Thoracic aorta (tissue), 2 donors: ENCODE results near the gene PRTN3. TPM values are rescaled to one million over a fixed set of nuclear protein-coding genes. Genes with fewer than 3 reads are reported as not detected.

Experiments used
- ATAC-seq: fragments of 150-250 bp; one replicate; pipeline ENCODE4 v1.8.0; 2017; ENCODE audit warnings: low read depth; ENCODE audit not compliant: insufficient number of reproducible peaks, low FRiP score
- DNase-seq: peaks from one replicate; pipeline ENCODE4 v3.0.0-alpha.2; 2020; ENCODE audit warnings: low spot score
- H3K27ac ChIP-seq, 2 donors: fragments of 200-600 bp; sonication (generic); 1 replicate in 1 of 2; 2 replicates in 1 of 2; pipeline ENCODE4 v1.5.1; 2016; ENCODE audit warnings: mild to moderate bottlenecking in 2 of 2, moderate library complexity in 2 of 2
- H3K27me3 ChIP-seq: fragments of 200-600 bp; sonication (generic); replicated peaks from 2 replicates; pipeline ENCODE4 v1.6.0; 2016; ENCODE audit warnings: mild to moderate bottlenecking; ENCODE audit not compliant: insufficient read depth
- H3K36me3 ChIP-seq: fragments of 200-600 bp; sonication (generic); one replicate; pipeline ENCODE4 v1.5.1; 2016
- H3K4me1 ChIP-seq, 2 donors: fragments of 200-600 bp; sonication (generic); 1 replicate in 1 of 2; 2 replicates in 1 of 2; pipeline versions ENCODE4 v1.5.1 to v1.6.0; 2016; ENCODE audit warnings: low read depth in 2 of 2, mild to moderate bottlenecking in 1 of 2; ENCODE audit not compliant: control insufficient read depth in 1 of 2
- H3K4me3 ChIP-seq: fragments of 200-600 bp; sonication (generic); 2 replicates; pipeline ENCODE4 v1.5.1; 2016; ENCODE audit warnings: mild to moderate bottlenecking
- H3K9me3 ChIP-seq: fragments of 200-600 bp; sonication (generic); 2 replicates; pipeline ENCODE4 v1.5.1; 2016
- total RNA-seq, 2 donors: library from RNA; depleted of rRNA; stranded (reverse); fragments of >200 nt; gene quantifications; one replicate each; pipeline versions ENCODE4 v1.1.0 to v1.2.3, GENCODE V29; 2016
- TF ChIP-seq, protein P1 (sequence below): fragments of 200-600 bp; sonication (generic); IDR thresholded peaks from one replicate; pipeline ENCODE4 v1.5.1; 2019; ENCODE audit warnings: antibody characterized with exemption

Gene PRTN3
- total RNA-seq, 2 donors from 2014 or later: not detected

DNA sequence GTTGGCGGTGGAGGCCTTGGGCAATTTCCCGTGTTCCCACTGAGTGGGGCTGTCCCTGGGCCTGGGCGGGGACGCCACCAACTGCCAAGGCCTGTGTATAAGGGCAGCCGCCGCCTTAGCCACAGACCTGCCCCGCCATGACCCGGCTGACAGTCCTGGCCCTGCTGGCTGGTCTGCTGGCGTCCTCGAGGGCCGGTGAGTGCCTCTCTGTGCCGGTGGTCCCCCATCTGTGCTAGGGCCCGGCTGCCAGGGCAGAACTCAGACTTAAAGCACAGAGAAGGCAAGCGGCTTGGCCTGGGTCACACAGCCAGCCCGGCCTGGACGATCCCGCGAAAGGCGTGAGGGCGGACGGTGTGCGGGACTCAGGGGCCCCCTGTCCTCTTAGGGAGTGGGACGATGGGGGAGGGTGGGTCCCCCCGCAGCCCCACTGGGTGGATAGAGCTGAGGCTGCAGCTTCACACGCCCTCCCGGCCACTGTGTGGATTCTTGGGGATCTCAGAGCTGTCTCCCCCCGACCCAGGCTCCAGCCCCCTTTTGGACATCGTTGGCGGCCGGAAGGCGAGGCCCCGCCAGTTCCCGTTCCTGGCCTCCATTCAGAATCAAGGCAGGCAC lies 13.0 kb upstream of the PRTN3 start, which contains the start of gene AZU1:
AZU1 (plus strand) TSS at position 128 of the 612 bp plus-strand sequence; CDS start at position 138, 10 bp downstream.
- DNase-seq: no peak
- ATAC-seq: no peak
- H3K27me3 ChIP-seq: peaks cover 3% of the 10 kb centered on the region

DNA sequence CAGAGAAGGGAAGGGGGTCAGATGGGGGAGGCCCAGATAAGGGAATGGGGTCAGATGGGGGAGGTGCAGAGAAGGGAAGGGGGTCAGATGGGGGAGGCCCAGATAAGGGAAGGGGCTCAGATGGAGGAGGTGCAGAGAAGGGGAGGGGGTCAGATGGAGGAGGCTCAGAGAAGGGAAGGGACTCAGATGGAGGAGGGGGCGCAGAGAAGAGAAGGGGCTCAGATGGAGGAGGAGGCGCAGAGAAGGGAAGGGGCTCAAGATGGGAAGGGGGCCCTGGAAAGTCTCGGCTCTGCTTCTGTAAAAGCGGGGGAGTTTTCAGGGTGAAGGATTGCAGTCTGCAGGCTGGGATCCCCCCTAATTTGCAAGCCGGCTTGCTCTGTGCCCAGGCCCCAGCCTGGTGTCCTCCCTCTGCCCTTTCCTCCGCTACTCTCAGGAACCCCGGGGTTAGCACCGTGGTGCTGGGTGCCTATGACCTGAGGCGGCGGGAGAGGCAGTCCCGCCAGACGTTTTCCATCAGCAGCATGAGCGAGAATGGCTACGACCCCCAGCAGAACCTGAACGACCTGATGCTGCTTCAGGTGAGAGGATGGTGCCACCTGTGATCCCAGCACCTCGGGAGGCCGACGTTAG lies 11.6 kb upstream of the PRTN3 start:
- TF ChIP-seq, protein P1, sequence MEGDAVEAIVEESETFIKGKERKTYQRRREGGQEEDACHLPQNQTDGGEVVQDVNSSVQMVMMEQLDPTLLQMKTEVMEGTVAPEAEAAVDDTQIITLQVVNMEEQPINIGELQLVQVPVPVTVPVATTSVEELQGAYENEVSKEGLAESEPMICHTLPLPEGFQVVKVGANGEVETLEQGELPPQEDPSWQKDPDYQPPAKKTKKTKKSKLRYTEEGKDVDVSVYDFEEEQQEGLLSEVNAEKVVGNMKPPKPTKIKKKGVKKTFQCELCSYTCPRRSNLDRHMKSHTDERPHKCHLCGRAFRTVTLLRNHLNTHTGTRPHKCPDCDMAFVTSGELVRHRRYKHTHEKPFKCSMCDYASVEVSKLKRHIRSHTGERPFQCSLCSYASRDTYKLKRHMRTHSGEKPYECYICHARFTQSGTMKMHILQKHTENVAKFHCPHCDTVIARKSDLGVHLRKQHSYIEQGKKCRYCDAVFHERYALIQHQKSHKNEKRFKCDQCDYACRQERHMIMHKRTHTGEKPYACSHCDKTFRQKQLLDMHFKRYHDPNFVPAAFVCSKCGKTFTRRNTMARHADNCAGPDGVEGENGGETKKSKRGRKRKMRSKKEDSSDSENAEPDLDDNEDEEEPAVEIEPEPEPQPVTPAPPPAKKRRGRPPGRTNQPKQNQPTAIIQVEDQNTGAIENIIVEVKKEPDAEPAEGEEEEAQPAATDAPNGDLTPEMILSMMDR: no peak
- no peaks in the 10 kb centered on the region for H3K36me3 ChIP-seq

More for the DNA sequence above, 13.0 kb upstream of the PRTN3 start, which contains the start of gene AZU1:
- H3K27ac ChIP-seq: no peak within 1 kb of the TSS
- H3K4me3 ChIP-seq: no peak within 1 kb of the TSS
- TF ChIP-seq, protein P1: no peak
- H3K36me3 ChIP-seq: no peaks in the 10 kb centered on the region
- H3K4me1 ChIP-seq: no peaks in the 10 kb centered on the region
- H3K9me3 ChIP-seq: no peaks in the 10 kb centered on the region

DNA sequence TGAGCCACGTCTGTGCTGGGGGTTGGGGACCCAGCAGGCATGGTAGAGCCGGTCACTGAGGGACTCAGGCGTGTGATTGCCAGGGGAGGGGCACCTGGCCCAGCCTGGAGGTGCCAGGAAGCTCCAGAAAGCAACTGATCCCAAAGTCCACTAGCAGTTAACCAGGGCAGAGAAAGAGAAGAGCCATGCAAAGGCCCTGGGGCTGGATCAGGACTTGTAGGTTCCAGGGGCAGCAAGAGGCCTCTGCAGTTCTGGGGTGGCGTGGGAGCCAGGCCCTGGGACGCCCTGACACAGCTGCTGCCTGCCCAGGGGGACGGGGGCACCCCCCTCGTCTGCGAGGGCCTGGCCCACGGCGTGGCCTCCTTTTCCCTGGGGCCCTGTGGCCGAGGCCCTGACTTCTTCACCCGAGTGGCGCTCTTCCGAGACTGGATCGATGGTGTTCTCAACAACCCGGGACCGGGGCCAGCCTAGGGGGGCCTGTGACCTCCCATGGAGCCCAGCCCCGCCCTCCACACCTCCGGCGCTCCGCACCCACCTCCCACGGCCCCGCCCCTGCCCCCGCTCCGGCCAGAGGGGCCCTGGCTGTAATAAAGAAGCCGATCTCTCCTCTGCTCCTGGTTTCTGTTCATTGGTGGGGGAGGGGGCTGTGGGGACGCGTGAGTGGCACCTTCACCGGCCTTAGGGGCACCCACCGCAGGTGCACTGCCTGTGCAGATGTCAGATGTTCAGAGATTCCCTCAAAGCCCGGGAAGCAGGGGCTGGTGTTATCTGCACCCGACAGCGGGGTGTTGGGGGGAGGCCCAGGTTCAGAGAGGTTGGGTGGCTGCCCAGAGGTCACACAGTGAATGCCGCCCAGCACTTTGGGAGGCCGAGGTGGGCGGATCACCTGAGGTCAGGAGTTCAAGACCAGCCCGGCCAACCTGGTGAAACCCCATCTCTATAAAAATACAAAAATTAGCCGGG lies 9.1 kb upstream of the PRTN3 start:
- Histone ChIP-seq H3K27ac (no peak overlapping the region), H3K4me1 (no peaks in the 10 kb centered on the region), H3K36me3 (no peaks in the 10 kb centered on the region), H3K27me3 (no peaks in the 10 kb centered on the region), H3K9me3 (no peaks in the 10 kb centered on the region), H3K4me3 (no peak overlapping the region)
- DNase-seq (no peak), ATAC-seq (no peak)
- TF ChIP-seq, protein P1: no peak

More for the DNA sequence above, 11.6 kb upstream of the PRTN3 start:
- no peaks in the 10 kb centered on the region for H3K9me3 ChIP-seq
- H3K4me1 ChIP-seq: no peaks in the 10 kb centered on the region
- no peaks in the 10 kb centered on the region for H3K27me3 ChIP-seq
- ATAC-seq: no peak
- H3K27ac ChIP-seq: no peak overlapping the region
- H3K4me3 ChIP-seq: no peak overlapping the region
- DNase-seq: no peak

DNA sequence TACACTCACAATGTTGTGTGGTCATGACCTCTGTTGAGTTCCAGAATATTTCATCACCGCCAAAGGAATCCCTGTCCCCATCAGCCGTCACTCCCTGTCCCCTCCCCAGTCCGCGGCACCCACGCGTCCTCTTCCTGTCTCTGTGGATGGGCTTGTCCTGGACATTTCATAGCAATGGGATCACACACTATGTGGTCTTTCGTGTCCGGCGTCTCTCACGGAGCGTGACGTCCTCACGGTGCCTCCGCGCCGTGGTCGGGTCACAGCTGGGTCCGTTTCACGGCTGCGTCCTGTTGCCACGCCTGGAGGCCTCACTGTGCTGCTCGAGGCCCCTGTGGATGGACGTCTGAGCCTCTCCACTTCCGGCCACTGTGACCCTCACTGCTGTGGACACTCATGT lies 6.6 kb upstream of the PRTN3 start:
- DNase-seq: no peak
- Histone ChIP-seq H3K27ac (no peak overlapping the region), H3K4me3 (no peak overlapping the region), H3K9me3 (no peaks in the 10 kb centered on the region), H3K36me3 (no peaks in the 10 kb centered on the region), H3K4me1 (no peaks in the 10 kb centered on the region), H3K27me3 (peaks cover 3% of the 10 kb centered on the region)
- no peak for ATAC-seq
- TF ChIP-seq, protein P1: no peak
